Common myeloid progenitor, CD34-positive (primary cell): ENCODE measurements around the gene SLC22A3.

ENCODE experiments used
- CTCF ChIA-PET: fragments of 350-600 bp; sonication (Branson Sonifier 250); formaldehyde crosslinking; loops from one replicate; lab custom pipeline; 2021; ENCODE audit warnings: antibody characterized with exemption; lab: Charles Lee
- POLR2A ChIA-PET: fragments of 350-600 bp; sonication (Branson Sonifier 250); formaldehyde crosslinking; loops from one replicate; lab custom pipeline; 2021; ENCODE audit warnings: antibody characterized with exemption; lab: Charles Lee
- DNase-seq, 3 donors: peaks; one replicate each; pipeline versions ENCODE4 v3.0.0 to v3.0.0-alpha.2; 2013
- H3K27ac ChIP-seq, 2 experiments: 1 replicate in 1 of 2; 2 replicates in 1 of 2; pipeline ENCODE4 v1.7.0; 2013; ENCODE audit warnings: inconsistent platforms in 2 of 2, low read length in 2 of 2, mild to moderate bottlenecking in 2 of 2, low read depth in 1 of 2, moderate library complexity in 1 of 2; ENCODE audit not compliant: severe bottlenecking in 2 of 2, insufficient read depth in 1 of 2, poor library complexity in 1 of 2
- H3K27me3 ChIP-seq, 5 experiments: replicated peaks in 2 of 5; 1 replicate in 3 of 5; 2 replicates in 2 of 5; pipeline versions ENCODE4 v1.6.1 to v1.7.0; 2013; ENCODE audit warnings: low read length in 4 of 5, mild to moderate bottlenecking in 2 of 5, moderate library complexity in 2 of 5, inconsistent platforms in 1 of 5; ENCODE audit not compliant: insufficient read depth in 5 of 5, control insufficient read depth in 4 of 5
- H3K36me3 ChIP-seq, 4 experiments: 1 replicate in 2 of 4; 2 replicates in 2 of 4; pipeline versions ENCODE4 v1.6.1 to v1.7.0; 2013; ENCODE audit warnings: low read length in 3 of 4, control low read depth in 1 of 4, mild to moderate bottlenecking in 1 of 4; ENCODE audit not compliant: control insufficient read depth in 4 of 4, insufficient read depth in 4 of 4
- H3K4me1 ChIP-seq, 4 experiments: 1 replicate in 3 of 4; 2 replicates in 1 of 4; pipeline versions ENCODE4 v1.6.1 to v1.7.1; 2013; ENCODE audit warnings: low read length in 3 of 4, mild to moderate bottlenecking in 3 of 4, control low read depth in 1 of 4, inconsistent platforms in 1 of 4, moderate library complexity in 1 of 4; ENCODE audit not compliant: control insufficient read depth in 4 of 4, insufficient read depth in 4 of 4; ENCODE audit errors: control extremely low read depth in 1 of 4
- H3K4me3 ChIP-seq, 7 experiments: 1 replicate in 4 of 7; 2 replicates in 3 of 7; pipeline versions ENCODE4 v1.5.1 to v1.7.0; 2013; ENCODE audit warnings: mild to moderate bottlenecking in 7 of 7, low read length in 6 of 7, moderate library complexity in 6 of 7, inconsistent platforms in 2 of 7, low read depth in 2 of 7, control low read depth in 1 of 7; ENCODE audit not compliant: insufficient read depth in 4 of 7, control insufficient read depth in 1 of 7; ENCODE audit errors: extremely low read depth in 1 of 7
- H3K9me3 ChIP-seq, 5 experiments: 1 replicate in 4 of 5; 2 replicates in 1 of 5; pipeline versions ENCODE4 v1.6.1 to v1.7.1; 2013; ENCODE audit warnings: low read length in 4 of 5, mild to moderate bottlenecking in 2 of 5, inconsistent platforms in 1 of 5, low read depth in 1 of 5, moderate library complexity in 1 of 5; ENCODE audit not compliant: control insufficient read depth in 4 of 5, insufficient read depth in 2 of 5; ENCODE audit errors: control extremely low read depth in 1 of 5
- WGBS: methylation state at CpG from one replicate; pipeline ENCODE4 v1.1.5; 2013; ENCODE audit not compliant: insufficient coverage; 5-methylcytosine and 5-hydroxymethylcytosine counted together

Gene SLC22A3

GRCh38 chr6:160358225-160359119, 10.3 kb downstream of the SLC22A3 start:
- Histone ChIP-seq H3K36me3 (no peaks in the 10 kb centered on the region), H3K27ac (no peak overlapping the region), H3K4me3 (no peak overlapping the region), H3K9me3 (no peaks in the 10 kb centered on the region), H3K4me1 (no peaks in the 10 kb centered on the region), H3K27me3 (peaks cover 5 to 37% (median 11%) of the 10 kb centered on the region in 5 experiments)
- POLR2A ChIA-PET: no interaction called here
- DNase-seq: no peak
- CTCF ChIA-PET: no interaction called here
- 84% methylated on average over 9 of the region's 9 CpGs for WGBS

- no peaks in the 10 kb centered on the region for H3K36me3 ChIP-seq
- H3K4me1 ChIP-seq: no peaks in the 10 kb centered on the region
- peaks cover 5 to 23% (median 13%) of the 10 kb centered on the region in 5 experiments for H3K27me3 ChIP-seq
- ChIA-PET POLR2A (no interaction called here), CTCF (no interaction called here)
- H3K27ac ChIP-seq: no peak overlapping the region
- DNase-seq: no peak
- no peak overlapping the region for H3K4me3 ChIP-seq
- H3K9me3 ChIP-seq: no peaks in the 10 kb centered on the region
Observed at GRCh38 chr6:160360955-160361354, 12.8 kb downstream of the SLC22A3 start.

- no peak overlapping the region for H3K27ac ChIP-seq
- no peak overlapping the region for H3K4me3 ChIP-seq
- H3K27me3 ChIP-seq: peaks cover 3 to 17% (median 8%) of the 10 kb centered on the region in 5 experiments
- POLR2A ChIA-PET: no interaction called here
- H3K9me3 ChIP-seq: peaks cover 0 to 2% (median 0%) of the 10 kb centered on the region in 5 experiments
- 88% methylated on average over 23 of the region's 28 CpGs for WGBS
- no peaks in the 10 kb centered on the region for H3K36me3 ChIP-seq
- no peak for DNase-seq
- CTCF ChIA-PET: no interaction called here
- no peaks in the 10 kb centered on the region for H3K4me1 ChIP-seq
Observed at GRCh38 chr6:160362556-160362955, 14.4 kb downstream of the SLC22A3 start.

- WGBS: 90% methylated on average over 27 of the region's 30 CpGs
- peaks cover 0 to 2% (median 0%) of the 10 kb centered on the region in 5 experiments for H3K9me3 ChIP-seq
- peaks cover 2 to 17% (median 5%) of the 10 kb centered on the region in 5 experiments for H3K27me3 ChIP-seq
- no peak for DNase-seq
- no peak overlapping the region for H3K27ac ChIP-seq
- no peaks in the 10 kb centered on the region for H3K36me3 ChIP-seq
- H3K4me3 ChIP-seq: no peak overlapping the region
- ChIA-PET POLR2A (no interaction called here), CTCF (no interaction called here)
- H3K4me1 ChIP-seq: no peaks in the 10 kb centered on the region
Observed at GRCh38 chr6:160363016-160363996, 15.1 kb downstream of the SLC22A3 start.

GRCh38 chr6:160365117-160365516, 16.9 kb downstream of the SLC22A3 start:
- CTCF ChIA-PET: no interaction called here
- POLR2A ChIA-PET: no interaction called here
- Histone ChIP-seq H3K4me1 (no peaks in the 10 kb centered on the region), H3K36me3 (no peaks in the 10 kb centered on the region), H3K27ac (no peak overlapping the region), H3K9me3 (peaks cover 0 to 7% (median 0%) of the 10 kb centered on the region in 5 experiments), H3K4me3 (no peak overlapping the region), H3K27me3 (peaks cover 2 to 14% (median 5%) of the 10 kb centered on the region in 5 experiments)
- no peak for DNase-seq

GRCh38 chr6:160367798-160368547, 19.8 kb downstream of the SLC22A3 start:
- POLR2A ChIA-PET: no interaction called here
- no peaks in the 10 kb centered on the region for H3K4me1 ChIP-seq
- 100% methylated on average over 5 of the region's 6 CpGs for WGBS
- H3K27me3 ChIP-seq: peaks cover 0 to 6% (median 0%) of the 10 kb centered on the region in 5 experiments
- DNase-seq: no peak
- peaks cover 0 to 7% (median 0%) of the 10 kb centered on the region in 5 experiments for H3K9me3 ChIP-seq
- no peak overlapping the region for H3K27ac ChIP-seq
- no peak overlapping the region for H3K4me3 ChIP-seq
- CTCF ChIA-PET: no interaction called here
- no peaks in the 10 kb centered on the region for H3K36me3 ChIP-seq
